OCI-LY7 (cell line): ENCODE data around the gene TMEM132A. TPM values are rescaled to one million over a fixed set of nuclear protein-coding genes. Genes with fewer than 3 reads are reported as not detected.

Experiments used
- BruUV-seq: library from RNA; stranded (reverse); fragments of 400-500 nt; replicated peaks from 2 replicates; lab custom pipeline; 2021; lab: Mats Ljungman, UMichigan
- CTCF ChIA-PET: fragments of 300-600 bp; sonication (Branson Sonifier 250); formaldehyde crosslinking; loops from one replicate; lab custom pipeline; 2022; ENCODE audit warnings: antibody characterized with exemption; ENCODE audit not compliant: unreplicated experiment; lab: Charles Lee
- POLR2A ChIA-PET: fragments of 300-600 bp; sonication (Branson Sonifier 250); formaldehyde crosslinking; loops from one replicate; lab custom pipeline; 2022; ENCODE audit warnings: antibody characterized with exemption; lab: Charles Lee
- DNase-seq: peaks from one replicate; pipeline ENCODE4 v3.0.0-alpha.2; 2015; ENCODE audit warnings: low spot score
- H2AFZ ChIP-seq: fragments of 200-600 bp; sonication (generic), shearing (Covaris generic); 2 replicates; pipeline ENCODE4 v1.6.1; 2014; ENCODE audit warnings: mild to moderate bottlenecking, antibody characterized with exemption, low read length, moderate library complexity
- H3K27ac ChIP-seq: fragments of 200-600 bp; sonication (generic); 2 replicates; pipeline ENCODE4 v1.5.1; 2014; ENCODE audit warnings: mixed run types, low read depth, mild to moderate bottlenecking, moderate library complexity, low read length, inconsistent platforms; ENCODE audit not compliant: poor library complexity, severe bottlenecking
- H3K36me3 ChIP-seq: fragments of 200-600 bp; sonication (generic); 2 replicates; pipeline ENCODE4 v1.6.1; 2014; ENCODE audit warnings: mild to moderate bottlenecking, antibody characterized with exemption, low read length, moderate library complexity, mixed read lengths; ENCODE audit not compliant: insufficient read depth
- H3K4me1 ChIP-seq: fragments of 200-600 bp; sonication (generic); 2 replicates; pipeline ENCODE4 v1.5.1; 2014; ENCODE audit warnings: mild to moderate bottlenecking, low read length; ENCODE audit not compliant: insufficient read depth, poor library complexity, severe bottlenecking
- H3K4me2 ChIP-seq: fragments of 200-600 bp; sonication (generic); 2 replicates; pipeline ENCODE4 v1.6.1; 2014; ENCODE audit warnings: mild to moderate bottlenecking, low read length
- H3K4me3 ChIP-seq: fragments of 200-600 bp; sonication (generic); 2 replicates; pipeline ENCODE4 v1.5.1; 2014; ENCODE audit warnings: mild to moderate bottlenecking, low read depth, low read length; ENCODE audit not compliant: poor library complexity, severe bottlenecking
- H3K79me2 ChIP-seq: fragments of 200-600 bp; sonication (generic); 2 replicates; pipeline ENCODE4 v1.6.1; 2016; ENCODE audit warnings: low read depth, mild to moderate bottlenecking, low read length, moderate library complexity, mixed read lengths; ENCODE audit not compliant: insufficient read depth
- H3K9me2 ChIP-seq: fragments of 200-600 bp; sonication (generic); 2 replicates; pipeline ENCODE4 v1.6.1; 2016; ENCODE audit warnings: mild to moderate bottlenecking, low read length, mixed read lengths; ENCODE audit not compliant: insufficient read depth
- H3K9me3 ChIP-seq: fragments of 200-600 bp; sonication (generic); 2 replicates; pipeline ENCODE4 v1.6.1; 2014; ENCODE audit warnings: mild to moderate bottlenecking, mixed run types, low read length, mixed read lengths
- H4K20me1 ChIP-seq: fragments of 200-600 bp; sonication (generic); 2 replicates; pipeline ENCODE4 v1.6.1; 2014; ENCODE audit warnings: mild to moderate bottlenecking, antibody characterized with exemption, low read length, moderate library complexity, mixed read lengths; ENCODE audit not compliant: insufficient read depth
- EZH2phosphoT487 ChIP-seq: fragments of 200-600 bp; sonication (generic); IDR thresholded peaks from 2 replicates; pipeline ENCODE4 v1.6.1; 2018; ENCODE audit warnings: low read depth, borderline replicate concordance, mild to moderate bottlenecking, mixed run types, antibody characterized with exemption, low read length, moderate library complexity, mixed read lengths
- intact Hi-C: fragments of 100-400 bp; cut with micrococcal nuclease; formaldehyde crosslinking; loops from one replicate; pipeline ENCODE4 v1.10.0; 2022; ENCODE audit not compliant: unreplicated experiment
- total RNA-seq, 2 experiments: library from RNA; depleted of rRNA in 1 of 2; stranded (reverse); fragments of >200 nt in 1 of 2; shearing (Covaris generic) in 1 of 2; gene quantifications; 2 replicates each; pipeline ENCODE4 v1.2.3, GENCODE V29; 2014 to 2022
- TF ChIP-seq, protein P1 (sequence below): fragments of 200-600 bp; sonication (generic); conservative IDR thresholded peaks from 2 replicates; pipeline ENCODE4 v1.5.1; 2014; ENCODE audit warnings: mild to moderate bottlenecking, antibody characterized with exemption, low read length, moderate library complexity, mixed read lengths

Gene TMEM132A
- total RNA-seq, 2 experiments from 2014 or later, result 5.5 to 8.9 TPM

DNA sequence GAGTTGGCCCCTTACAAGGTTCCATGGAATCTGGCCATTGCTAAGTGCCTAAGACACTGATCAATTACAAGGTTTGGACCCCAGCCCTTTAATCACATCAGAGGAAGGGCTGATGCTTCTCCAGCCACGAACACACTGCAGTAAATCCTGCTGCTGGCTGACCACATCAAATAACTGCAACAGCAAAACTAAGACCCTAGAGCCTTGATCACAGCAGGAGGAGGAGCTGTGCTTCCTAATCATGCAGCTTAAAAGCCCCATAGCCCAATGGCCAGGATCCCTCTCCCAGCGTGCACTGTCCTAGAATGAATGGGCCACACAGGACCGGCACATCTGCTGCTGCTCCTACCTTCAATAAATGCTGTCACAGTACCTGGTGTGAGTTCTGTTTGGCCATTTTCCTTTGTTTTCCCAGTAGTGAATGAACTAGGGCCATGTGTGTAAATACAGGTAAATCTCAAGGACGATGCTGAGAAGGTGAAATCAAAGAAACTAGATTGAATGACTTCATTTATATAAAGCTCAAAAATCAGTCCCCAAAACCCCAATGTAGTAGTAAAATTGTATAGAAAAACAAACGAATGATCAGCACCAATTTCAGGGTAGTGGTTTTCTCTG lies 44.2 kb upstream of the TMEM132A start:
- no peak overlapping the region for H3K27ac ChIP-seq
- CTCF ChIA-PET, result no interaction called here
- H3K4me2 ChIP-seq, result no peak overlapping the region
- DNase-seq, result no peak
- POLR2A ChIA-PET, result interaction anchor here (0.8 kb wide), 1 partner anchor 11 kb away, joined by 3 read pairs; no protein-coding TSS in a partner anchor
- H3K36me3 ChIP-seq, result peaks cover 34% of the 10 kb centered on the region
- H3K4me3 ChIP-seq, result no peak overlapping the region
- no peak for TF ChIP-seq EZH2phosphoT487
- TF ChIP-seq, protein P1, sequence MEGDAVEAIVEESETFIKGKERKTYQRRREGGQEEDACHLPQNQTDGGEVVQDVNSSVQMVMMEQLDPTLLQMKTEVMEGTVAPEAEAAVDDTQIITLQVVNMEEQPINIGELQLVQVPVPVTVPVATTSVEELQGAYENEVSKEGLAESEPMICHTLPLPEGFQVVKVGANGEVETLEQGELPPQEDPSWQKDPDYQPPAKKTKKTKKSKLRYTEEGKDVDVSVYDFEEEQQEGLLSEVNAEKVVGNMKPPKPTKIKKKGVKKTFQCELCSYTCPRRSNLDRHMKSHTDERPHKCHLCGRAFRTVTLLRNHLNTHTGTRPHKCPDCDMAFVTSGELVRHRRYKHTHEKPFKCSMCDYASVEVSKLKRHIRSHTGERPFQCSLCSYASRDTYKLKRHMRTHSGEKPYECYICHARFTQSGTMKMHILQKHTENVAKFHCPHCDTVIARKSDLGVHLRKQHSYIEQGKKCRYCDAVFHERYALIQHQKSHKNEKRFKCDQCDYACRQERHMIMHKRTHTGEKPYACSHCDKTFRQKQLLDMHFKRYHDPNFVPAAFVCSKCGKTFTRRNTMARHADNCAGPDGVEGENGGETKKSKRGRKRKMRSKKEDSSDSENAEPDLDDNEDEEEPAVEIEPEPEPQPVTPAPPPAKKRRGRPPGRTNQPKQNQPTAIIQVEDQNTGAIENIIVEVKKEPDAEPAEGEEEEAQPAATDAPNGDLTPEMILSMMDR, result no peak
- no peak overlapping the region for H2AFZ ChIP-seq
- intact Hi-C loops, result no loop called here
- no peaks in the 10 kb centered on the region for H3K9me3 ChIP-seq
- H3K9me2 ChIP-seq, result no peaks in the 10 kb centered on the region
- H3K4me1 ChIP-seq, result no peaks in the 10 kb centered on the region
- no peaks in the 10 kb centered on the region for H3K79me2 ChIP-seq
- no peaks in the 10 kb centered on the region for H4K20me1 ChIP-seq
- BruUV-seq, result no TSS peak

DNA sequence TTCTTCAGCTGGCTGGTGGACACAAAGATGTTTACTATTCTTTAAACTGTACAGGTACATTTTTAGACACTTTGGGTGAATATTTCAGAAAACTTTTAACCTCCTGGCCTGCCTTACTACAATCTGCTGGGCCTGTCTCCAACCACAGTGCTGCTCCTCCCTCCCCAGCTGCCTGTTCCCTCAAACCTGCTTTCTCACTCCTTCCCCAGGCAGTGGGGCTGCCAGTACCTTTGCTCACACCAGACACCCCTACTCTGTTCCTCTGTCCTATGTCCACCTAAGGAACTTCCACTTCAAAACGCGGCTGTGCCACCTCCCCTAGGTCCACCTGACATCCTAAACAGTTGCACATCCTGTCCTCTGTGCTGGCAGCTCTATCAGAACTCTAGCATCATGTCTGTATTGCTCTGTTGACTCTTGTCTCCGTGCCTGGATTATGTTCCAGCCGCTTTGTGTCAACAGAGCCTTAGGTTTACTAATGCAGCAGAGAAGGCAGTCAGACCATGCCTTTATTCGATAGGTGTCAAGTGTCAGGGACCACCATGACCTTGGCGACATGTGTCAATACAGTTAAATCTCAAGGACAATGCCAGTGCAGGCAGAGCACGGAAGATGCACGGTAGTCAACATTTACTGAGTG lies 43.5 kb upstream of the TMEM132A start:
- intact Hi-C loops, result no loop called here
- Histone ChIP-seq H3K9me2 (no peaks in the 10 kb centered on the region), H3K27ac (no peak overlapping the region), H3K4me3 (no peak overlapping the region), H2AFZ (no peak overlapping the region), H4K20me1 (no peaks in the 10 kb centered on the region), H3K79me2 (no peaks in the 10 kb centered on the region), H3K4me2 (no peak overlapping the region), H3K4me1 (no peaks in the 10 kb centered on the region), H3K36me3 (peaks cover 34% of the 10 kb centered on the region), H3K9me3 (no peaks in the 10 kb centered on the region)
- TF ChIP-seq, protein P1, result no peak
- no peak for TF ChIP-seq EZH2phosphoT487
- ChIA-PET POLR2A (interaction anchor here (0.8 kb wide), 1 partner anchor 10 kb away, joined by 3 read pairs; no protein-coding TSS in a partner anchor), CTCF (no interaction called here)
- no peak for DNase-seq
- no TSS peak for BruUV-seq
